ENCODE results near the gene WDR76.

DNA sequence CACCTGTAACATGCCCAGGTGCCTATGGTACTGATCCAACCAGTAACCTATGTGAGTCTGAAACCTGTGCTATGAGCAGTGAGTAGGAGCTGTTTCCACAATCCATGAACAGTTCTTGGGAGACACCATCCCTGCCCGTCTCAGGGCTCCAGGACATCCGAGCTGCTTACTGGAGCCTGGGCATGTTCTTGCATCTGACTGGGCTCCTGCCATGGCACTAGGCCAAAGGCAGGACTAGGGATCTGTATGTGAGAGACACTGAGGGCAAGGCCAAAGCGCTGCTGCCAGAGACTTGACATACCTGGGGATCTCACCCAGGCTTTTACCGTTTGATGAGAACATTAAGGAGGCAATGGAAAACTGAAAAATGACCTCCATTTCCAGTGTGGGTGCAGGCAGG, 59.8 kb downstream of the WDR76 start:
- TF ChIP-seq EP300 (IDR thresholded peaks at IDR 0.05) = no peak
- TF ChIP-seq, protein P1, sequence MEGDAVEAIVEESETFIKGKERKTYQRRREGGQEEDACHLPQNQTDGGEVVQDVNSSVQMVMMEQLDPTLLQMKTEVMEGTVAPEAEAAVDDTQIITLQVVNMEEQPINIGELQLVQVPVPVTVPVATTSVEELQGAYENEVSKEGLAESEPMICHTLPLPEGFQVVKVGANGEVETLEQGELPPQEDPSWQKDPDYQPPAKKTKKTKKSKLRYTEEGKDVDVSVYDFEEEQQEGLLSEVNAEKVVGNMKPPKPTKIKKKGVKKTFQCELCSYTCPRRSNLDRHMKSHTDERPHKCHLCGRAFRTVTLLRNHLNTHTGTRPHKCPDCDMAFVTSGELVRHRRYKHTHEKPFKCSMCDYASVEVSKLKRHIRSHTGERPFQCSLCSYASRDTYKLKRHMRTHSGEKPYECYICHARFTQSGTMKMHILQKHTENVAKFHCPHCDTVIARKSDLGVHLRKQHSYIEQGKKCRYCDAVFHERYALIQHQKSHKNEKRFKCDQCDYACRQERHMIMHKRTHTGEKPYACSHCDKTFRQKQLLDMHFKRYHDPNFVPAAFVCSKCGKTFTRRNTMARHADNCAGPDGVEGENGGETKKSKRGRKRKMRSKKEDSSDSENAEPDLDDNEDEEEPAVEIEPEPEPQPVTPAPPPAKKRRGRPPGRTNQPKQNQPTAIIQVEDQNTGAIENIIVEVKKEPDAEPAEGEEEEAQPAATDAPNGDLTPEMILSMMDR (IDR thresholded peaks at IDR 0.05) = no peak

Data from sigmoid colon (tissue), 4 donors.